Neural crest cell (in vitro differentiated cells): ENCODE data around the gene PACSIN1. TPM values are rescaled to one million over a fixed set of nuclear protein-coding genes. Genes with fewer than 3 reads are reported as not detected.

ENCODE experiments used
- DNase-seq: peaks from one replicate; pipeline ENCODE4 v3.0.0; 2021; ENCODE audit warnings: low read depth, mixed read lengths, low spot score
- H3K27ac Mint-ChIP-seq: one replicate; pipeline ENCODE4 v1.8.0; 2021; ENCODE audit warnings: mild to moderate bottlenecking, mixed read lengths; ENCODE audit not compliant: unreplicated experiment
- H3K27me3 Mint-ChIP-seq: 2 replicates; pipeline ENCODE4 v1.8.0; 2021; ENCODE audit warnings: low read depth, mild to moderate bottlenecking, mixed read lengths
- H3K36me3 Mint-ChIP-seq: 2 replicates; pipeline ENCODE4 v1.8.0; 2021; ENCODE audit warnings: low read depth, mild to moderate bottlenecking, mixed read lengths
- H3K4me1 Mint-ChIP-seq: 2 replicates; pipeline ENCODE4 v1.8.0; 2021; ENCODE audit warnings: mixed read lengths
- H3K4me3 Mint-ChIP-seq: one replicate; pipeline ENCODE4 v1.8.0; 2021; ENCODE audit warnings: mild to moderate bottlenecking, mixed read lengths
- H3K9me3 Mint-ChIP-seq: 2 replicates; pipeline ENCODE4 v1.8.0; 2021; ENCODE audit warnings: mixed read lengths
- total RNA-seq: library from RNA; stranded (reverse); gene quantifications from 2 replicates; pipeline ENCODE4 v1.2.1, GENCODE V29; 2021
- TF ChIP-seq, protein P1 (sequence below): fragments of 200-600 bp; sonication (generic); conservative IDR thresholded peaks from 2 replicates; pipeline ENCODE4 v1.5.0; 2021; ENCODE audit warnings: antibody characterized with exemption, mild to moderate bottlenecking

Gene PACSIN1
- total RNA-seq, 1 donor from 2014 or later = 0.44 TPM

DNA sequence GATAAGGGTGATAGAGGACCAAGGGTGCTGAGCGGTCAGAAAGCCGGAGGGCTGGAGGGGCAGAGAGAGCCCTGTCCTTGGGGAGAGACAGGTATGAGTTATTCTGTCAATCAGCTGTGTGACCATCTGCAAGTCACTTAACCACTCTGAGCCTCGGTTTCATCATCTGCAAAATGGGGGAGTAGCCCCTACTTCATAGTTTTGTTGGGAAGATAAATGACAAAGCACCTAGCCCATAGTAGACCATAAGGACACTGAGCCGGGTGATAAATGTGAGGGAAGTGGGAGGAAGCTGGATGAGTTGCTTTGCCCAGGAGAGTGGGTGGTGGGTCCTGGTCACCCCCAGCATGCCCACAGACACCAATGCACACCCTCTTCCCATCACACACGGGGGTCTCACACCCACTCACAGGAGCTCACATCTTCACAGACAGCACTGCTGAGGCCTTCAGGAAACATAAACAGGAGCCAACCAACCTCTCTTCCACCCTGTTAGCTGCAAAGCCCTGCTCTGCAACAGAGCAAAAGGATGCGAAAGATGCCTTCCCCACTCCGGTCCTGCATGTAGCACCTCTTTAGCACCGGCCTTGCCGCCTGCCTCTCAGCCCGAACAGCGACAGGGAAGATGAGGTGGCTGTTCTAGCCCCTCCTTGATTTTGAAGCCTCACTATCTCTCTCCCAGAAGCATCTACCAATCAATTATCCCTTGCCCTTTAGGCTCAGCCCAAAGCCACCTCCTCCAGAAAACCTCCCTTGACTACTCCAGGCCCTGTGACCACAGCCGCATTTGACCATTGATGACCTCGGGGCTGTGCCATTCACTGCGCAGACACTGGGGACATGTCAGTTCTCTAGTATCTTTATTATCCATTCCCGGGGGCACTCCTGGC is 71.3 kb downstream of the PACSIN1 start:
- no peak overlapping the region for H3K27ac Mint-ChIP-seq
- H3K27me3 Mint-ChIP-seq = no peaks in the 10 kb centered on the region
- H3K4me1 Mint-ChIP-seq = no peaks in the 10 kb centered on the region
- H3K4me3 Mint-ChIP-seq = no peak overlapping the region
- TF ChIP-seq, protein P1, sequence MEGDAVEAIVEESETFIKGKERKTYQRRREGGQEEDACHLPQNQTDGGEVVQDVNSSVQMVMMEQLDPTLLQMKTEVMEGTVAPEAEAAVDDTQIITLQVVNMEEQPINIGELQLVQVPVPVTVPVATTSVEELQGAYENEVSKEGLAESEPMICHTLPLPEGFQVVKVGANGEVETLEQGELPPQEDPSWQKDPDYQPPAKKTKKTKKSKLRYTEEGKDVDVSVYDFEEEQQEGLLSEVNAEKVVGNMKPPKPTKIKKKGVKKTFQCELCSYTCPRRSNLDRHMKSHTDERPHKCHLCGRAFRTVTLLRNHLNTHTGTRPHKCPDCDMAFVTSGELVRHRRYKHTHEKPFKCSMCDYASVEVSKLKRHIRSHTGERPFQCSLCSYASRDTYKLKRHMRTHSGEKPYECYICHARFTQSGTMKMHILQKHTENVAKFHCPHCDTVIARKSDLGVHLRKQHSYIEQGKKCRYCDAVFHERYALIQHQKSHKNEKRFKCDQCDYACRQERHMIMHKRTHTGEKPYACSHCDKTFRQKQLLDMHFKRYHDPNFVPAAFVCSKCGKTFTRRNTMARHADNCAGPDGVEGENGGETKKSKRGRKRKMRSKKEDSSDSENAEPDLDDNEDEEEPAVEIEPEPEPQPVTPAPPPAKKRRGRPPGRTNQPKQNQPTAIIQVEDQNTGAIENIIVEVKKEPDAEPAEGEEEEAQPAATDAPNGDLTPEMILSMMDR = no peak
- H3K36me3 Mint-ChIP-seq = no peaks in the 10 kb centered on the region
- DNase-seq = no peak
- H3K9me3 Mint-ChIP-seq = no peaks in the 10 kb centered on the region

DNA sequence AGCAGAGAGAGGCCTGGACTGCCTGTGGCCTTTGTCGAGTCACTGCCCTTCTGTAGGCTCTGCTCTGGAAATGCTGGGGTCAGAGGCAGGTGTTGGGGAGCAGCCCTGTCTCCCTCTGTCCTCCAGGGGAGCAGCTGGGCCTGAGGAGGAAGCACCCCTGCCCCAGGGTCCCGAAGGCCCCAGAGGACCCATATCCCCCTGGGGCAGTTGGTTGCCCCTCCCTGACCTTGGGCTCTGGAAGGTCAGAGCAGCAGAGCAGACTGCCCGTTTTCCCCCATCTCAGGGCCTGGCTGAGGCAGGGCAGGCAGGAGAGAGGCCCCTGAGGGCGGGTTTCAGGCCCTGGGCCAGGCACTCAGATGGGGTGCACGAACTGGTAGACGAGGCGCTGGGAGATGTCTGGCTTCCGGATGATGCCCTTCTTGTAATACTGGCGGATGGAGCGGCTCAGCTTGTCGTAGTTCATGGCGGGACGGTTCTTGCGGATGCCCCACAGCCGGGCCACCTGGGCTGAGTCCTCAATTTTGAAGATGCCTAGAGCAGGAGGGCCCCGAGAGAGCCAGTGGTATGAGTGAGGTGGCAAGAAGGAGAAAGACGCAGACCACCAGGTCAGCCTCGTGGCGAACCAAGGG is 72.2 kb downstream of the PACSIN1 start:
- no peaks in the 10 kb centered on the region for H3K9me3 Mint-ChIP-seq
- DNase-seq = no peak
- TF ChIP-seq, protein P1 = no peak
- H3K4me1 Mint-ChIP-seq = no peaks in the 10 kb centered on the region
- no peaks in the 10 kb centered on the region for H3K27me3 Mint-ChIP-seq
- no peaks in the 10 kb centered on the region for H3K36me3 Mint-ChIP-seq
- no peak overlapping the region for H3K27ac Mint-ChIP-seq
- H3K4me3 Mint-ChIP-seq = no peak overlapping the region

DNA sequence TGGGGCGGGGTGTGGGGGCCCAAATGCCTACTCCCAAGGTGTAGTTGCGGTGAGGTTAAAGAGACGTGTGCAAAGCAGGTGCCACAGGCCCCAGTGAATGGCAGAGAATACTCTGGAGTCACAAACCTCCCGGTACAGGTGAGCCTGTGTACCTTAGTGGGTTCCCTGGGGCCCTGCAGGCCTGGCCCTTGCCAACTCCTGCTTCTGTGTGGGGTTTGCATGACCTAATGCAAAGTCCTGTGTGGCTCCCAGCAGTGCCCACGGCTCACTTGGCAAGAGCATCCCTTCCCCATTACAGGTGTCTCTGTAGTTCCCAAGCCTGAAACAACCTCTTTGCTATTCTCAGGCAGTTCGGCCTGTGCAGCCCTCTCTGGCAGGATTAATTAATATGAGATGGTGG is 72.7 kb downstream of the PACSIN1 start:
- Mint-ChIP-seq H3K9me3 (no peaks in the 10 kb centered on the region), H3K36me3 (no peaks in the 10 kb centered on the region), H3K4me3 (no peak overlapping the region), H3K27me3 (no peaks in the 10 kb centered on the region), H3K4me1 (no peaks in the 10 kb centered on the region), H3K27ac (peak overlapping the region; percentile 37)
- TF ChIP-seq, protein P1 = no peak
- DNase-seq = no peak

DNA sequence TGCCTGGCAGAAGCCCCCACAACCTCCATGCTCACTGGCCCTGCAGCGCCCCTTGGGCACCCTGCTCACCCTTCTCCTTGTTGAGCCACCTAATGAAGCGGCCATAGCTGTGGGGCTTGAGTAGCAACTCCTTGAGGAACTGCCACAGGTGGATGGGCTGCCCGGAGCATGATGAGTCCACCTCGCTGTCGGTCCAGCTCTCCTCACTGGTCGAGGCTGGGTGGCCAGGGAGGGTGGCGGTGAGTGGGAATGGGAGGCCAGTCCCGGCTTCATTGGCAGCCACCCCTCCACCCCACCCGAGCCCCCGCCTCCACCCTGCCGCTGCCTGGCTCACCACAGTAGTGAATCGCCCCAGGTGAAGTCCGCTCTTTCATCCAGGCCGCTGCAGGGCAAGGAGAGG is 73.3 kb downstream of the PACSIN1 start:
- H3K9me3 Mint-ChIP-seq = no peaks in the 10 kb centered on the region
- H3K36me3 Mint-ChIP-seq = no peaks in the 10 kb centered on the region
- H3K27me3 Mint-ChIP-seq = no peaks in the 10 kb centered on the region
- no peaks in the 10 kb centered on the region for H3K4me1 Mint-ChIP-seq
- H3K27ac Mint-ChIP-seq = no peak overlapping the region
- TF ChIP-seq, protein P1 = no peak
- no peak overlapping the region for H3K4me3 Mint-ChIP-seq
- DNase-seq = no peak

DNA sequence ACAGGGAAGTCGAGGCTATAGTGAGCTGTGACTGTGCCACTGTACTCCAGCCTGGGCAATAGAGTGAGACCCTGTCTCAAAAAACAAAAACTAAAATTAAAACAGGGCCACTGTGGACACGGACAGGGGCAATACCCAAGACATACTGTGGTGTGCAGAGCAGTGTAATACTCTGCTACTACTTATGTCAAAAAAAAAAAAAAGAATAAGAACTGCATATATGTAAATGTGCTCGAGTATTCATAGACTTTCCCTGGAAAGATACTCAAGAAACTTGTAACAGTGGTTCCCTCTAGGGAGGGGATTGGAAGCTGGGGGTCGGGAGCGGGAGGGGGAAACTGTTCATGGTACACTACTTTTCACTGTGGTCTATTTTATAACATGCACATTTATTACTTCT is 74.3 kb downstream of the PACSIN1 start:
- no peaks in the 10 kb centered on the region for H3K27me3 Mint-ChIP-seq

More for the DNA sequence above, 74.3 kb downstream of the PACSIN1 start:
- Mint-ChIP-seq H3K4me1 (no peaks in the 10 kb centered on the region), H3K27ac (no peak overlapping the region), H3K4me3 (no peak overlapping the region), H3K9me3 (no peaks in the 10 kb centered on the region), H3K36me3 (no peaks in the 10 kb centered on the region)
- DNase-seq = no peak
- TF ChIP-seq, protein P1 = no peak
